Skeletal muscle tissue (tissue), 4 donors: Measurements from ENCODE around the gene LRRIQ4. TPM values are rescaled to one million over a fixed set of nuclear protein-coding genes. Genes with fewer than 3 reads are reported as not detected.

Experiments
- H3K27ac ChIP-seq: one replicate; pipeline ENCODE4 v1.7.0; 2013; ENCODE audit warnings: mild to moderate bottlenecking, low read depth, low read length, inconsistent platforms
- H3K27me3 ChIP-seq, 3 donors: one replicate each; pipeline ENCODE4 v1.7.0; 2013; ENCODE audit warnings: low read length in 3 of 3; ENCODE audit not compliant: control insufficient read depth in 3 of 3, insufficient read depth in 3 of 3
- H3K36me3 ChIP-seq, 3 donors: one replicate each; pipeline ENCODE4 v1.7.0; 2013; ENCODE audit warnings: low read length in 3 of 3; ENCODE audit not compliant: control insufficient read depth in 3 of 3, insufficient read depth in 3 of 3
- H3K4me1 ChIP-seq, 3 donors: one replicate each; pipeline ENCODE4 v1.7.0; 2013; ENCODE audit warnings: low read length in 3 of 3, mild to moderate bottlenecking in 3 of 3; ENCODE audit not compliant: control insufficient read depth in 3 of 3, insufficient read depth in 3 of 3
- H3K4me3 ChIP-seq, 3 donors: one replicate each; pipeline ENCODE4 v1.7.0; 2013; ENCODE audit warnings: low read length in 3 of 3
- H3K9ac ChIP-seq, 3 donors: one replicate each; pipeline ENCODE4 v1.7.0; 2013; ENCODE audit warnings: low read length in 3 of 3, mild to moderate bottlenecking in 3 of 3, moderate library complexity in 2 of 3, low read depth in 1 of 3
- H3K9me3 ChIP-seq, 3 donors: one replicate each; pipeline ENCODE4 v1.7.0; 2013; ENCODE audit warnings: low read length in 3 of 3; ENCODE audit not compliant: control insufficient read depth in 3 of 3
- total RNA-seq: library from RNA; depleted of rRNA; stranded (reverse); fragments of >200 nt; gene quantifications from one replicate; pipeline ENCODE4 v1.2.3, GENCODE V29; 2014
- donor health status: Osteomylitis.

Gene LRRIQ4
- total RNA-seq, 1 donor from 2014 or later = not detected

DNA sequence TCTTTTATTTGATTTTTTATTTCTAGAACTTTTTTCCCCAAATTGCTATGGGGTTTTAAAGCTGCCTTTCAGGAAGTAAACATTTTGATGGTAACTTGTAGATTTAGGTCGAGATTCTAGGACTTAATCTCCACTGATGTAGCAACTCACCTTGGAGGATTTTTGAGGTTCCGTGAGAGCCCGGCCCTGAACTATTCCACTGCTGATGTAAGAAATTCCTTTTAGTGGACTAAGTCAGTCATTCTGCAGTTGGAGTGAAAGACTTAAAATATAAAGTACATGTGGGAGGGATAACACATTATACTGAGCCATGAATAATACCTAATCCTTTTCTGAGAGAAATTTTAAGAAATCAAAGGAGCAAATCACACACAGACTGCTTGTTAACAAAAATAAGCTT is 12.6 kb downstream of the LRRIQ4 start:
- no peak overlapping the region for H3K4me3 ChIP-seq
- H3K9me3 ChIP-seq = no peaks in the 10 kb centered on the region
- no peaks in the 10 kb centered on the region for H3K4me1 ChIP-seq
- no peak overlapping the region for H3K9ac ChIP-seq
- H3K27ac ChIP-seq = no peak overlapping the region
- peaks cover 0 to 3% (median 3%) of the 10 kb centered on the region in 3 donors for H3K27me3 ChIP-seq
- no peaks in the 10 kb centered on the region for H3K36me3 ChIP-seq

DNA sequence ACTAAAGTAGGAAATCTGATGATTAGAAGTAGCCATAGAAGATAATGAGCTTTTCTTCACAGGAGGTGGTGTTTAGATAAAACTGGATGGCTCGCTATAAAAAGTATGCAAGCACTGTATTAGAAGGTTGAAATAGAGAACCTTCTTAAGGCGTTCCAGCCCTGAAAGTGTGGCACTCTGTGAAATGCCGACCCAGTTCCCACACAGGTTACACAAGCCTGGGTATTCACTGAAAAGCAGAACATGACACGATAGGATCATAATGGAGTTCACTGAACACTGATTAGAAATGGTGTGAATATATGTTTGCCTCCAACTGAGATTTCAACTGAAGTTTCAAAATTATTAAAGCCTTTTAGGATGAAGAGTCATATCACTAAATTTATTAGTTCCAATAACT is 15.0 kb downstream of the LRRIQ4 start:
- Histone ChIP-seq H3K4me1 (no peaks in the 10 kb centered on the region), H3K27ac (no peak overlapping the region), H3K9me3 (no peaks in the 10 kb centered on the region), H3K36me3 (no peaks in the 10 kb centered on the region), H3K27me3 (peaks cover 0 to 2% (median 0%) of the 10 kb centered on the region in 3 donors), H3K9ac (no peak overlapping the region), H3K4me3 (no peak overlapping the region)

DNA sequence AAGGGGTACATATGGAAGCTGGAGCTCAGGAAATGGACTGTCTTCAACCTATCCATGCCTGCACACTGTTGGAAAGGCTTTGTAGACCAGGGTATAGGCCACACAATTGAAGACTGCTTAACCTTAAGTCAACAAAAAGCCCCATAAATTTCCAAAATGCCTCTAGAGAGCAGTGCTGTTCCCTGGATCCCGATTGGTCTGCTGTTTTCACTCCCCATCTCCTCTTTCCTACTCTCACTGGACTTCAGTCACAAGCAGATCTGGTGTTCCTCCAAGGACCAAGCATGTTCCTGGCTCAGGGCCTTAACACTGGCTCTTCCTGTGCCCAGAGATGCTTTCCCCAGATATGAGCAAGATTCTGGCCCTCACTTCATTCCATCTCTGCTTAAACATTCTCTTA is 22.9 kb downstream of the LRRIQ4 start:
- H3K4me1 ChIP-seq = no peaks in the 10 kb centered on the region
- H3K27me3 ChIP-seq = no peaks in the 10 kb centered on the region
- H3K9ac ChIP-seq = no peak overlapping the region
- no peaks in the 10 kb centered on the region for H3K36me3 ChIP-seq
- no peaks in the 10 kb centered on the region for H3K9me3 ChIP-seq
- H3K4me3 ChIP-seq = no peak overlapping the region
- H3K27ac ChIP-seq = no peak overlapping the region

DNA sequence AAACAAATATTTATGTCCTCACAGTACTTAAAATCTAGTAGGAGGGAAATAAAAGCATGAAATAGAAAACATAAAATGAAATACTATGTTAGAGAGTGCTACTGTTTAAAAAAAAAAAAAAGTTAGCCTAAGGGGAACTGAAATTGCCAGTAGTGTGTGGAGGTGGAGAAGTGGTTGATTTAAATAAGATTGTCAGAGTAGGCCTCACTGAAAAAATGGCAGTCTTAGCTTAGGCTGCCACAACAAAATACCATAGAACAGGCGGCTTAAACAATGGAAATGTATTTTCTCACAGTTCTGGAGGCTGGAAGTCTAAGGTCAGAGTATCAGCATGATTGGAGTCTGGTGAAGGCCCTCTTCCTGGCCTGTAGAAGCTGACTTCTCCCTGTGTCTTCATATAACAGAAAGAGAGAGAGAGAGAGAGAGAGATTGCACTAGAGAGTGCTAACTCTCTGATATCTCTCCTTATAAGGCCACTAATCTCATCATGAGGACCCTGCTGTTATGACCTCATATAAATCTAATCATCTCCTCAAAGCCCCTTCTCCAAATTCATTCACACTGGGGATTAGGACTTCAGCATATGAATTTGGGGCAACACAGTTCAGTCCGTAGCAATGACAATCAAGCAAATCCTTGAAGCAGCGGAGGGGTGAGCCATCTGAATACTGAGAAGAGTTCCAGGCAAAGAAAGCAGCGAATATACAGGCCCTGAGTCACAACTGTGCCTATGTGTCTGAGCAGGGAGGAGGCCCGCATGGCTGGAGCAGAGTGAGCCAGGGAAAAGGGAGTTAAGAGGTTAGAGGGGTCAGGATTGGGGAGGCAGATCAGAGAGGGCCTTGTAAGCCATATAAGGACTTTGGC is 23.6 kb downstream of the LRRIQ4 start:
- Histone ChIP-seq H3K27ac (no peak overlapping the region), H3K27me3 (no peaks in the 10 kb centered on the region), H3K4me3 (no peak overlapping the region), H3K4me1 (no peaks in the 10 kb centered on the region), H3K9me3 (no peaks in the 10 kb centered on the region), H3K36me3 (no peaks in the 10 kb centered on the region), H3K9ac (no peak overlapping the region)

DNA sequence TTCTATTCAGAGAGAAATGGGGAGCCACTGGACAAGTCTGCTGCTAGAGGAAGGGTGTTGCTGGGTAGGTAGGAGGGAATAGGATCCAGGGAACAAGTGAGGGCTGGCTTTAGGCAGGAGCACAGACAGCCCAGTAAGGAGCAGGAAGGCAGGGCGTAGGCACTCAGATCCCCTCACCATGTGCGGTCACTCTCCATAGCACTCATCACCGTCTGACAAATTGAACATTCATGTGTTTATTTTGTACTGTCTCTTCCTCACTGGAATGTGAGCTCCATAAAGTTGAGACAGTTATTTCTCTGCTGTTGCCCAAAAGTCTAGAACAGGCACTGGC is 24.2 kb downstream of the LRRIQ4 start:
- Histone ChIP-seq H3K27me3 (no peaks in the 10 kb centered on the region), H3K27ac (no peak overlapping the region), H3K36me3 (no peaks in the 10 kb centered on the region), H3K4me3 (no peak overlapping the region), H3K9ac (no peak overlapping the region), H3K4me1 (no peaks in the 10 kb centered on the region), H3K9me3 (no peaks in the 10 kb centered on the region)

DNA sequence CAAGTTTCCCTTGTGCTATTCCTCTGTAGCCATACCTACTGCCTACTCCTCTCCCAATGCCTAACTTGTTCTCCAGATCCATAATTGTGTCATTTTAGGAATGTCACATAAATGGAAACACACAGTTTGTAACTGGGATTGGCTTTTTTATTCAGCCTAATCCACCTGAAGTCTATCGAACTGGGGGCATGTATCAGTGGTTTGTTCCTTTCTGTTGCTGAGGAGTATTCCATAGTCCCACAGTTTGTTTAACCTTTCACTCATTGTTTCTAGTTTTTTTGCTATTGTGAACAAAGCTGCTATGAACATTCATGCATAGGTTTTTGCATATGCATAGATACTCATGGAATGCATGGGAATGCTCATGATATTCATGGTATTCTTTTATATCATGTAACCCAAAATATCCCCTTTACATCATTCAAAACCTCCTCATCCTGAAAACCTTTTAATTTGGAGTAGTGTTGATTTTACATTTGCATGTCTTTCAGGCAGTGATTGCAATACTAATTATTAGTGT is 25.9 kb downstream of the LRRIQ4 start:
- Histone ChIP-seq H3K27ac (no peak overlapping the region), H3K4me1 (no peaks in the 10 kb centered on the region), H3K4me3 (no peak overlapping the region), H3K9me3 (no peaks in the 10 kb centered on the region), H3K36me3 (no peaks in the 10 kb centered on the region), H3K9ac (no peak overlapping the region), H3K27me3 (no peaks in the 10 kb centered on the region)

DNA sequence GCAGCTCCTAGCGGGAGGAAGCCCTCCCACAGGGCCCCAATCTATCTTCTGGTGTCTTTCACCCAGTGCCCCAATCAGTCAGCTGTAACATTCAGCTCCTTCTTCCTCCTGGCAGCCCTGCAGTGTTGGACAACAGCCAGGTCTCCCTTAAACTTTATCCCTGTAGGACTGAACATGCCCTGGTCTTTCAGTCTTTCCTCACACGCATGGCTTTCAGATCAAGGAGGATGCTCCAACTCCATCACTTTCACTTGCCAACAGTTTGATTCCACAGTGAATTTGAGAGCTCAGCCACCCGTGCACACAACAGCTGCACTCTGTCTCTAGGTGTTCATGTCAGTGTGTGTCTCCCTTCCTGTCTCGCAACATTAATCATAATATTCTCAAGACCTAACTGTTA is 28.5 kb downstream of the LRRIQ4 start:
- Histone ChIP-seq H3K36me3 (no peaks in the 10 kb centered on the region), H3K9ac (no peak overlapping the region), H3K9me3 (no peaks in the 10 kb centered on the region), H3K4me1 (no peaks in the 10 kb centered on the region), H3K4me3 (no peak overlapping the region), H3K27me3 (no peaks in the 10 kb centered on the region), H3K27ac (no peak overlapping the region)

DNA sequence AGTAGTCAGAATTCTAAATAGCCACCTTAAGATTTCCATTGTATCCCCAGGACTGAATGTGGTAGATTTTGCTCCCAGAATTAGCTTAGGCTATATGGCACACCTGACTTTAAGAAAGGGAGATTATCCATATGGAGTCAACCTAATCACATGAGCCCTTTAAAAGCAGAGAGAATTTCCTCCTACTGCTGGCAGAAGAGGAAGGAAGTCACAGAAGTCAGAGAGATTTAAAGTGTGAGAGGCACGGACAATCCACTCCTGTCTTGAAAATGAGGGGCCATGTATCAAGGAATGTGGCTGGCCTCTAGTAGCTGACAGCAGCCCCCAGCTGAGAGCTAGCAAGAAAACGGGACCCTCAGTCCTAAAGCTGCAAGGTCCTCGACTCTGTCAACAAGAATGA is 30.3 kb downstream of the LRRIQ4 start:
- Histone ChIP-seq H3K4me3 (no peak overlapping the region), H3K9me3 (no peaks in the 10 kb centered on the region), H3K27ac (no peak overlapping the region), H3K27me3 (no peaks in the 10 kb centered on the region), H3K9ac (no peak overlapping the region), H3K4me1 (no peaks in the 10 kb centered on the region), H3K36me3 (no peaks in the 10 kb centered on the region)

DNA sequence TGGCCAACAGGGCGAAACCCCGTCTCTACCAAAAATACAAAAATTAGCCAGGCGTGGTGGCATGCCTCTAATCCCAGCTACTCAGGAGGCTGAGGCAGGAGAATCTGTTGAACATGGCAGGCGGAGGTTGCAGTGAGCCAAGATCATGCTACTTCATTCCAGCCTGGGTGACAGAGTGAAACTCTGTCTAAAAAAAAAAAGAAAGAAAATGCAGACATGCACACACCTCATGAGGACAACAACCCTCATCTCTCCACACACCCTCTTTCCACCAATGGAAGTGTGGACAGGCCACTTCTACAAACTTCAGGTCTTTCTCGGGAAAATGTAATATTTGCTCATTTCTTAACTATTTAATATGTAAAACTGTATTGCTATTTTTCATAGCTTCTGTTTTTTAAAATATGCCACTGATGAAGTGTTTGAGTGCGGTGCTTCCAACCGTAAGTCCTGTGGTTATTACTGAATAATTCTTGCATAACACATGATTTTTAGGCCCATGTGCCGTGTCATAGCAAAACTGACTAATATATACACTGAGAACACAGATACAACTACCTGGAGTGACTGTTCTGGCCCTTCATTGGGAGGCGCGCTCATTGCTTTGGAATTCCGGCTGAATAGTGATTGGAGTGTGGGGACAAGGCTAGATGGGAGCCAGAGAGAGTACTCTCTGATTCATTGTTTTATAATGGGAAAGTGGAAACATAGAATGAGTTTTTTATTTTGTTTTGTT is 34.0 kb downstream of the LRRIQ4 start:
- no peak overlapping the region for H3K4me3 ChIP-seq
- no peak overlapping the region for H3K27ac ChIP-seq
- no peak overlapping the region for H3K9ac ChIP-seq
- H3K9me3 ChIP-seq = no peaks in the 10 kb centered on the region
- H3K36me3 ChIP-seq = no peaks in the 10 kb centered on the region
- no peaks in the 10 kb centered on the region for H3K4me1 ChIP-seq
- H3K27me3 ChIP-seq = peaks cover 0 to 4% (median 0%) of the 10 kb centered on the region in 3 donors

DNA sequence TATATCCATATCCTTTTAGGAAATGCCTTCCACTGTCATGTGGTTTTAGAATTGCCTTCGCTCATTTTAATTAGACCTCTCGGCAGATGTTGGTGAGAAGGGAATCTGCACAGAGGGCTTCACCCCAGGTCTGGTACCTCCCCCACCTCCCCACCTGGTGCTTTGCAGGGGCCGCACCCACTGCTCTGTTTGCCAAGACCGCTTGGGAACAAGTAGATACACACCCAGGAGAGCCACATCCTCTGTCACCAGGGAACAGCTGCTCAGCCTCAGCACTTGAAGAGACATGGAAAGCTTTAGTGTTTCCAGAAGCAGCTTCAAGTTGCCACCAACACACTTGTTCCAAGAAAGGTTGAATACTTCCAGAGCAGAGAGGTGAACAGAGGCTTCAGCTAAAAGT is 35.2 kb downstream of the LRRIQ4 start:
- Histone ChIP-seq H3K4me1 (no peaks in the 10 kb centered on the region), H3K27ac (no peak overlapping the region), H3K4me3 (no peak overlapping the region)

More for the DNA sequence above, 35.2 kb downstream of the LRRIQ4 start:
- Histone ChIP-seq H3K36me3 (no peaks in the 10 kb centered on the region), H3K9ac (no peak overlapping the region), H3K9me3 (no peaks in the 10 kb centered on the region), H3K27me3 (peaks cover 0 to 4% (median 0%) of the 10 kb centered on the region in 3 donors)
